Immature natural killer cell (primary cell): ENCODE data around the gene SEL1L3. TPM values are rescaled to one million over a fixed set of nuclear protein-coding genes. Genes with fewer than 3 reads are reported as not detected.
"Not testable (repeated sequence)": the region's sequence is repeated elsewhere in the genome, so short reads cannot be mapped to it uniquely, and the experiment has no call there.

ENCODE experiments used
- DNase-seq, 3 donors: peaks; one replicate each; pipeline ENCODE4 v3.0.0; 2022; ENCODE audit warnings: mixed read lengths in 1 of 3
- H3K27ac Mint-ChIP-seq, 6 donors: one replicate each; pipeline ENCODE4 v1.8.0; 2020; ENCODE audit warnings: mixed read lengths in 6 of 6, mild to moderate bottlenecking in 5 of 6, inconsistent platforms in 4 of 6, moderate library complexity in 3 of 6
- H3K27me3 Mint-ChIP-seq, 3 donors: one replicate each; pipeline ENCODE4 v1.8.0; 2020 to 2021; ENCODE audit warnings: low read depth in 3 of 3, mild to moderate bottlenecking in 3 of 3, mixed read lengths in 3 of 3, moderate library complexity in 3 of 3, inconsistent platforms in 1 of 3
- H3K36me3 Mint-ChIP-seq, 3 donors: one replicate each; pipeline ENCODE4 v1.8.0; 2020; ENCODE audit warnings: mixed read lengths in 3 of 3, inconsistent platforms in 2 of 3, mild to moderate bottlenecking in 2 of 3
- H3K4me1 Mint-ChIP-seq, 2 donors: one replicate each; pipeline ENCODE4 v1.8.0; 2020; ENCODE audit warnings: inconsistent platforms in 2 of 2, mild to moderate bottlenecking in 2 of 2, mixed read lengths in 2 of 2, moderate library complexity in 1 of 2
- H3K4me3 Mint-ChIP-seq, 5 donors: one replicate each; pipeline ENCODE4 v1.8.0; 2020; ENCODE audit warnings: mild to moderate bottlenecking in 5 of 5, mixed read lengths in 5 of 5, inconsistent platforms in 3 of 5, moderate library complexity in 3 of 5
- H3K9me3 Mint-ChIP-seq, 6 donors: one replicate each; pipeline ENCODE4 v1.8.0; 2020; ENCODE audit warnings: mild to moderate bottlenecking in 6 of 6, mixed read lengths in 6 of 6, inconsistent platforms in 4 of 6, moderate library complexity in 3 of 6
- polyA plus RNA-seq, 3 donors: library from polyadenylated mRNA; unstranded; fragments of 300-500 nt; fragmentation: Illumina TruSeq; gene quantifications; one replicate each; pipeline ENCODE4 v1.2.3, GENCODE V29; 2021

Gene SEL1L3
- 10 to 100 TPM; 17.1 to 58.8 (median 22.1) TPM for polyA plus RNA-seq

DNA sequence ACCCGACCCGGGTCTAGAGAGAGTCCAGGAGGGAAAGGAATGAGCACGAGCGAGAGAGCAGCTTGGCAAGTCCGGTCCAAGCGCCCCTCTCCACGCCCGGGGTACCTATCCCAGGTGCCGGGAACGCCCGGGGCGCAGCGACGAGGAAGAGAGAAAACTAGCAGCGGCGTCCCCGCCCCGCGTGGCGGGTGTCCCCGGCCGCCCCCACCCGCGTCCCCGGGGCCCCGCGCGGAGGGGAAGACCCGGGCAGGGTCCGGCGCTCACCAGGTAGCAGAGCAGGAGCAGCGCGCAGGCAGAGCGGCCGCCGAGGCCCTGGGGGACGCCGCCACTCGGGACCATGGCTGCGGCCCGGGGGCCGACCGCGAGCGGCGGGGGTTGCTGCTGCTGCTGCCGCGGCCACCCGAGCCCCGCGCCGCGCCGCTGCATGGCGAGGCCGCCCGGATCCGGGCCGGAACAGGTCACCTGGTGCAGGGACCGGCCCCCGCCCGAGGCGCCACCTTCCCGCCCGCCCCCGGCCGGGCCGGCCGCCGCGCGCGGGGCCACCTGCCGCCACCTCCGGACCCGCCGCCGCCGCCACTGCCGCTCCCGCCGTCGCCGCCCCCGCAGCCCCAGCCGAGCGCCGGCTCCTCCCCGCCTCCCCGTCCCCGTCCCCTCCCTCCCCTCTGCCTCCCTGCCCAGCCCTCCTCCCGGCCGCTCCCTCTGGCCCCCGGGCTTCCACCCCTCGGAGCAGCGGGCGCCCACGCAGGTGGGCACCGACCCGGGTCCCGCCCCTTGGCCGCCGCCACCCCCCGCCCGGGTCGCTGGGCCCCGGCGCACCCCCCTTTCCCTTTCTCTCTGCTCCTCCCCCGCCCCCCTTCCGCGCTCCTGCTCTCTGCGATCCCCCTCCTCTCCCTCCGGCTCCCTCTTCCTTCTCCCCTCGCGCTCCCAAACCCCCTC lies at the start of gene SEL1L3:
TSS of gene SEL1L3 (minus strand) at position 578 of the 936 bp plus-strand sequence. CDS start at position 426, 152 bp downstream.
- peaks cover 35 to 45% of the 10 kb centered on the region in 2 donors for H3K4me1 Mint-ChIP-seq
- peaks cover 4 to 9% (median 4%) of the 10 kb centered on the region in 3 donors for H3K27me3 Mint-ChIP-seq

DNA sequence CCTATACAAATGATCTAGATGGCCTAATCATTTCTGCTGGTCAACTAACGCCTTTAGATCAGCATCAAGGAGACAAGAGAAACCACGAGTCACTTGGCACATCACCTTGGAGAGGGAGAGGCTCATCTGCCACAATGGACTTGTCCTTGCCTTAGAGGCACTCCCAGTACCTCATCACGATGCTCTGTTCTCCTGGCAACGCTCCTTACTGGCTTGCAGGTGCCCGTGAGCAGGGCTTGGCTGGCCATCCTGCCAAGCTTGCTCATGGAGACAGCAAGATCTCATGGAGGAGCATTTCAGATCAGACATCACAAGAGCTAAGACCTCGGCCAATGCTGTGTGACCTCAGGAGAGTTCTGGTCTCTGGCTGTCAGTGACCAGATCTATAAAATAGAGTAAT lies 48.6 kb upstream of the SEL1L3 start:
- Mint-ChIP-seq H3K27me3 (peaks cover 6 to 29% (median 20%) of the 10 kb centered on the region in 3 donors), H3K4me1 (peaks cover 17 to 30% of the 10 kb centered on the region in 2 donors), H3K27ac (no peak overlapping the region), H3K4me3 (no peak overlapping the region), H3K36me3 (no peaks in the 10 kb centered on the region), H3K9me3 (peaks cover 0 to 2% (median 0%) of the 10 kb centered on the region in 6 donors)
- no peak for DNase-seq

More for the DNA sequence above, at the start of gene SEL1L3:
- peak; percentile 42 to 51 (median 45) for DNase-seq
- Mint-ChIP-seq H3K36me3 (no peaks in the 10 kb centered on the region), H3K27ac (peak within 1 kb of the TSS; percentile 82 to 99 (median 91)), H3K9me3 (no peaks in the 10 kb centered on the region), H3K4me3 (peak within 1 kb of the TSS; percentile 96 to 100 (median 98))

DNA sequence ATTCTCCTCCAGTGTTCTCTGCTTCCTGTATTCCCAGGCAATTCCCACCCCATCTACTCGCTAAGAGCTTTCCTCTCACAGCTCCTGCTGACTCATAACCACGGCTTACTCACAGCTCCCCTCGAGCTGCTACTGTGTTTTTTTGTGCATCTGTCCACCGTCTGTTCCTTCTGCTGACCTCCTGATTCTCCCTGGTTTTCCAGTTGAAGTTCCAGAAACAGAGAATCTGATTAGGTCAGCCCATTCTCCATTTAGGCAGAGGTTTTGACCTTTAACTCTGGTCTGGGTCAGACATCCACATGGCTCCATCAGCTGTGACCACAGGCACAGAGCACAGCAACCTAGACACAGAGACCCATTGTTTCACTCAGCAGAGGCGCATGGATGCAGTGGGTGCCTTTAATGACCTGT lies 45.7 kb upstream of the SEL1L3 start:
- DNase-seq, result no peak
- H3K9me3 Mint-ChIP-seq, result no peaks in the 10 kb centered on the region
- peaks cover 3 to 21% (median 12%) of the 10 kb centered on the region in 3 donors for H3K27me3 Mint-ChIP-seq
- peaks cover 0 to 6% (median under 1%) of the 10 kb centered on the region in 3 donors for H3K36me3 Mint-ChIP-seq
- H3K27ac Mint-ChIP-seq, result peak overlapping the region in 1 of 6 donors; percentile 18
- H3K4me1 Mint-ChIP-seq, result peaks cover 4 to 10% of the 10 kb centered on the region in 2 donors
- H3K4me3 Mint-ChIP-seq, result no peak overlapping the region

DNA sequence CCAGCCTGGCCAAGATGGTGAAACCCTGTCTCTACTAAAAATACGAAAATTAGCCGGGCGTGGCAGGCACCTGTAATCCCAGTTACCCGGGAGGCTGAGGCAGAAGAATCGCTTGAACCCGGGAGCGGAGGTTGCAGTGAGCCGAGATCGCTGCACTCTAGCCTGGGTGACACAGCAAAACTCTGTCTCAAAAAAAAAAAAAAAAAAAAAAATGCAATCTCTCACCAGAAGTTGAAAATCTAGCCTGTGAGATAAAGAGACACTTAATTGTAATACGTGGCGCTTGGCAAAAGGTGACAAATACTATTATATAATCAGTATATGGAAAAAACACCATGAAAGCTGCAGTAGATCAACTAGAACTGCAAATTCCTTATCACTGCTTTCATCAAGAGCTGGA lies 43.3 kb upstream of the SEL1L3 start:
- H3K27ac Mint-ChIP-seq, H3K4me3 Mint-ChIP-seq, DNase-seq, H3K4me1 Mint-ChIP-seq, H3K36me3 Mint-ChIP-seq, H3K9me3 Mint-ChIP-seq: not testable (repeated sequence)
- peaks cover 3 to 20% (median 14%) of the 10 kb centered on the region in 3 donors for H3K27me3 Mint-ChIP-seq

DNA sequence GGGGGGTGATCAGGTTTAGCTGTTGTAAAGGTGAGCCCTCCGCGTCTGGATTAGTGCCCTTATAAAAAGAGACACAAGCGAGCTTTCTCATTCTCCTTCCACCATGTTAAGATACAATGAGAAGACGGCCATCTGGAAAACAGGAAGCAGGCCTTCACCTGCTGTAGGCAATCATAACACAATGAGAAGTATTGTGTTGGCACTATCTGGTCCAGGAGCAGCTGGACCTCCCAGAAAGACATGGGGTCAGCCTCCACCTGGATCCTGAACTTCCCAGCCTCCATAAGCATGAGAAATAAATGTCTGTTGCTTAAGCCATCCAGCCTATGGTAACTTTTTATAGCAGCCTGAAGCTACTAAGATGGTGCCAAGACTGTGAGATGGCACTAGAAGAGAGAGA lies 42.6 kb upstream of the SEL1L3 start:
- H3K9me3 Mint-ChIP-seq, result no peaks in the 10 kb centered on the region
- no peak for DNase-seq
- H3K4me3 Mint-ChIP-seq, result no peak overlapping the region
- H3K27me3 Mint-ChIP-seq, result peaks cover 3 to 16% (median 14%) of the 10 kb centered on the region in 3 donors
- H3K27ac Mint-ChIP-seq, result no peak overlapping the region
- H3K4me1 Mint-ChIP-seq, result no peaks in the 10 kb centered on the region
- peaks cover 0 to 6% (median 3%) of the 10 kb centered on the region in 3 donors for H3K36me3 Mint-ChIP-seq

DNA sequence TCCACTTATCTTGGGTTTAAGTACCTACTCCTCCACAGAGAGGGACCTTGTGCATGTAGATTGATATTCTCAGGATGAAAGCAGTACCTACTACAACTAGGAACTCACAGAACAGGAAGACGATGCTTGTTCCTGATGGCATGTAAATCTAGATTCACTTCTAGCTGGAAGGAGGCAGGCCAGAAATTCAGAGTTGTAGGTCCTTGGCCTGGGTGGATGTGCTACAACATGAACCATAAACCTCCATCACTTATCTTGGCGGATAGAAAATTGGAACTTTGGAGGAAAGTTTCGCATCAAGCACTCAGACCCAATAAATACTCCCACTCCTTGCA lies 41.9 kb upstream of the SEL1L3 start:
- Mint-ChIP-seq H3K4me1 (no peaks in the 10 kb centered on the region), H3K27ac (no peak overlapping the region), H3K36me3 (peaks cover 0 to 6% (median 3%) of the 10 kb centered on the region in 3 donors), H3K27me3 (peaks cover 5 to 11% (median 11%) of the 10 kb centered on the region in 3 donors), H3K4me3 (no peak overlapping the region), H3K9me3 (no peaks in the 10 kb centered on the region)
- no peak for DNase-seq

DNA sequence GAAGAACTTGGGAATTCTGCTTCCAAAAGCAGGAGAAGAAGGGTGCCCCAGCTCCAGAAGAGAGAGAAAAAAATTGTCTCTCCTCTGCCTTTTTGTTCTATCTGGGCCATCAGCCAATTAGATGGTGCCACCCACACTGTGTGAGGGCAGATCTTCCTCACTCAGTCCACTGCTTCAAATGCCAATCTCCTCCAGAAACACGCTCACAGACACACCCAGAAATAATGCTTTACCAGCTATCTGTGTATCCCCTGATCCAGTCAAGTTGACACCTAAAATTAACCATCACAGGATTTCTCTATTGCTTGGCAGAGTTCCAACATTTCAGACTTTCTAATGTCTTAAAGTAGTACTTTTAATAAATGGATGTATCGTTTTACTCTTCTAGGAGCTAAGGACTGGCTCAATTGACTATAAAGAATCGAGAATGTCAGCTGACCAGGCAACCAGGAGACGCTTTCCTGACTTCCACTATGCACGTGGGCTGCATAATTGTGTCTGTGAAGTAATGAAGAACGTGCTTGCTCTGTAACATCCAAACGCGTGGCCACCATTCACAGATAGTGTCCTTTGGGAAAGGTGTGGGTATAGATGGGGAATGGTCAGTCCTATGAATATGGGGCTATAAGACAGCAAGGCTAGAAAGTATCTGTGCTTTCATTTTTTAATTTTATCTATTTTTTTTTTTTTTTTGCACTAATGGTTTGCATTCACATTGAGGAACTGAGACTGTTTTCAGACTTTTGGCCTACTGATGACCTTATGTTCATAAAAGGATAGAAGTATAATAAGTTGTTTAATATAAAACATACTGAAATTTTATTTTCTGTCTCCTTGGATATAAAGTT lies 41.3 kb upstream of the SEL1L3 start:
- H3K4me1 Mint-ChIP-seq, result no peaks in the 10 kb centered on the region
- no peaks in the 10 kb centered on the region for H3K9me3 Mint-ChIP-seq
- H3K36me3 Mint-ChIP-seq, result peaks cover 0 to 6% (median 3%) of the 10 kb centered on the region in 3 donors
- H3K27me3 Mint-ChIP-seq, result peaks cover 5 to 13% (median 9%) of the 10 kb centered on the region in 3 donors
- DNase-seq, result no peak
- no peak overlapping the region for H3K27ac Mint-ChIP-seq
- no peak overlapping the region for H3K4me3 Mint-ChIP-seq

DNA sequence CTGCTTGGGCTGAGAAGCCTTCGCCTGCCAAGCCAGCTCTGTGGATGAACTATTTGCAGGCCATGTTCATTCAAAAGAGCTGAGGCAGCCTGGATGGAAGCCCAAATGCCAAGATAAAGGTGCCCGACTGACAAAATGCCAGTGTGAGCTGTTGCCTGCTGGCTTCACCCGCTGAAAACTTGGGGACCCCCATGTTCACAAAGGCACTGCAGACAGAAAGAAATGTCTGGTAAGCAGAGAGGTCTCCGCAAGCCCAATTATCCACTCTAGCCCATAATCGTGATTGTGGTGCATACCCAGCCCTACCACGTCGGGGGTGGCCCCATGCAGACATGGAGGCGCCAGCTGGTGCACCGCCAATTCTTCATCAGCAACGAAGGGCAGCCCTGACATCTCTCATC lies 38.2 kb upstream of the SEL1L3 start:
- Mint-ChIP-seq H3K4me3 (no peak overlapping the region), H3K4me1 (no peaks in the 10 kb centered on the region), H3K27me3 (peaks cover 3 to 5% (median 5%) of the 10 kb centered on the region in 3 donors), H3K27ac (no peak overlapping the region), H3K9me3 (no peaks in the 10 kb centered on the region), H3K36me3 (peaks cover 0 to 6% (median 3%) of the 10 kb centered on the region in 3 donors)
- DNase-seq, result no peak

DNA sequence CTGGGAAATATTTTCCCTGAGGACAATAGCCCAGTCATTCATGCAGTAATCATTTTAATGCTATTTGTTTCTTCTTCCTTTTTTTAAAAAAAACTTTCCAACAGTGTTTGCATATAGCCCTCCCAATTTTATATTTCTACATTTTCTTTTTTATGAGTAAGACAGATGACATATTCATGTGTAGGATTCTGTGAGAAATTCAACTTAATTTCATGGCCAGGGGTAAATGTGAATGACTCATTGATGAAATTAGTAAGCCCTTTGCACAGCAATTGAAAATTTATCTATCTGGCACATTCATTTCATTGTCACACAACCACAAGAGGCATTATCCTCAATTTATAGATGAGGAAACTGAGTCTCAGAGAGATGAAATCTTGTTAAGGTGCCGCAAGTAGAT lies 37.5 kb upstream of the SEL1L3 start:
- peaks cover 0 to 4% (median 3%) of the 10 kb centered on the region in 3 donors for H3K36me3 Mint-ChIP-seq
- peaks cover 3 to 5% (median 5%) of the 10 kb centered on the region in 3 donors for H3K27me3 Mint-ChIP-seq
- H3K27ac Mint-ChIP-seq, result no peak overlapping the region
- no peak for DNase-seq
- H3K4me1 Mint-ChIP-seq, result no peaks in the 10 kb centered on the region
- no peak overlapping the region for H3K4me3 Mint-ChIP-seq
- no peaks in the 10 kb centered on the region for H3K9me3 Mint-ChIP-seq

DNA sequence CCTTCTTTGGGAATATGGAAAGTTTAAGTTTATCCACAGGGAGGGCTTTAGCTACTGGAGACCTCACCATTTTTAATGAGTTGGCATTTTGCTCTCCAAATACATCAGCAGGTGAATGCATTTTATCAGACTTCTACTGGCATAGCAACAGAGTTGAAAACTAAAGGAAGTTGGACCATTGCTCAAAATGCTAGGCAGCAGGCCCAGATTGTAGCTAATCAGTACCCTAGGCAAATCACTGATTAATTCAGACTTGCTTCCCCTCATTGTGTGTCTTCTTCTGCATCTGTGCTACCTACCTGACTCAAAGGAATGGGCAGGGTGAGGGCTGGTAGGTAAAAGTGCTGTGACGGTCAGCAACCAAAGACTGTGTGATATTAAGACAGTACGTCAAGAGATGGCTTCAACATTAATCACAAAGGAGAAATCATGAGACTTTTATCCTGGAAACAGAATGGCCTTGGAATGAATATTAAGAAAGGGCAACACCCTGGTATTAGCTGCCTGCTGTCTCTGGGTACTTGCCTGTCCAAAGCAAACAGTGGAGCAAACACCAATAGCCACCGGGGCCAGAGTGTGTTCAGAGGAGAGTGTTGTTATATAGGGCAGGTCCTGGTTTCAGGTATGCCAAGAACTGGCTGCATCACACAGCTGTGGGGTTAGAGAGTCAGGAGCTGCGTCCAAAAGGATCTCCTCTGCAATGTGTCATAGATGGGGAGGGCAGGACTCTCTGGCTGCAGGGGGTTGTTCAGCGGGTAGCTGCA lies 34.2 kb upstream of the SEL1L3 start:
- Mint-ChIP-seq H3K9me3 (no peaks in the 10 kb centered on the region), H3K36me3 (no peaks in the 10 kb centered on the region), H3K27ac (no peak overlapping the region), H3K27me3 (peaks cover 3% of the 10 kb centered on the region in 3 donors), H3K4me1 (no peaks in the 10 kb centered on the region), H3K4me3 (no peak overlapping the region)
- no peak for DNase-seq

DNA sequence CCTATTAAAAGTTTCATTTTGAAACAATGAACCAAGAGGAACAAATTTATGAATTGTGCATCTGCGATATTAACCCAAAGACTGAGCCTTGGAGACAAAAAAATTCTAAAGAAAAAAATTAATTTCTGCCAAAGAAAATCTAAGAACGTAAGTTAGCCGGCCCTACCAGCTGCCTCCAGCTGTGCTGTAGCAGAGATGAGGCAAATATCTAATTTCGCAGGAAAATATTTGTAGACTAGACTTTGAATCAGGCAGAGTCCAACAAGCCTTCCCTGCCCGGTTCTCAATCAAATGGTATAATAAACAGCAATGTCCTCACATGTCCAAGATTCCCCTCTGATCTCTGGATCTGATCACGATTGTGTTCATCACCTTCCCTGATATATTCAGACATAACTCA lies 30.0 kb upstream of the SEL1L3 start:
- DNase-seq, result no peak
- Mint-ChIP-seq H3K4me1 (no peaks in the 10 kb centered on the region), H3K27me3 (peaks cover 0 to 3% (median 1%) of the 10 kb centered on the region in 3 donors), H3K9me3 (no peaks in the 10 kb centered on the region), H3K36me3 (no peaks in the 10 kb centered on the region), H3K27ac (no peak overlapping the region), H3K4me3 (no peak overlapping the region)

DNA sequence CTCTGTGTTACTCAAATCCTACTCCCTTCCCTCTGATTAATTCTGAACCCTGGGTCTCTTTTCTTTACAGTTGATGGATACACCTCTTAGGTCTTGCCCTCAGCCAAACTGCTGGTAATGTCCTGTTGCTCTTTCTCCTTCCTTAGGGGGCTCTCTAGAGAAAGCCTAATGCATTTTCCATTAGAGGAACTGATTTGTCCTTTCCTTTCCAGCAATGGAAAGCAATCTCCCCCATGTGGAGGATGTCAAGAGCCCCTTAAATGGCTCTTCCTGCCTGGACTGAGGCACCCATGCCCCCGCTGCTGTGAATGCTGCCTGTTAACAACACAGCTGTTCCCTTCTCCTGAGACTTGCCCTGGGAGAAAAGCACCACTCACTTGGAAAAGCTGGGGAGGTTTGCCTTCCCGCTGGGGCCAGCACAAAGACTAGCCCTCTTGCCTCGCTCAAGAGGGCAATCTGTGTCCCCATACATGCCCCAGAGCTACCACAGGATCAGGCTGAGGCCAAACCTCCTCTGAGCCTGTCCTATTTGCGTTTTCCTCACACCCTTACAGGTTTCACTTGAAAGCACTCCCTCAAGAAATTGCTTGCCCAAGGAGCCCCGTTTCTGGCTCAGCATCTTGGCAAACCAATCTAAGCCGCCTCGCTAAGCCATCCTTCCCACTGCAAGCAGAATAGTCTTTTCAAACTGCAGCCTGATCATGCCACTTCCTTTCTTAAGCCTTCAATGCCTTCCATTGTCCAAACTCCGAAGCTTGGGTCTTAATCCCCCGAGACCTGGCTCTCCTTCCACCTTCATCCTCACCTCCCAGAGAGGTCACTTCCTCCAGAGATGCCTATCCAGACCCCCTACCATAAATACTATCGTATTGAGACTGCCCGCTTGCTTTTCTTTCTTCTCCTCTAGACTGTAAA lies 28.0 kb upstream of the SEL1L3 start:
- Mint-ChIP-seq H3K27me3 (peaks cover 0 to 3% (median 1%) of the 10 kb centered on the region in 3 donors), H3K4me3 (no peak overlapping the region), H3K27ac (no peak overlapping the region), H3K9me3 (no peaks in the 10 kb centered on the region), H3K36me3 (no peaks in the 10 kb centered on the region), H3K4me1 (no peaks in the 10 kb centered on the region)
- DNase-seq, result no peak
